Left lobe of liver (tissue), 2 donors: Measurements from ENCODE around the gene SF3A1. TPM values are rescaled to one million over a fixed set of nuclear protein-coding genes. Genes with fewer than 3 reads are reported as not detected.

Experiments
- ATAC-seq: fragments of 200-7000 bp; cut with Tn5 transposase; one replicate; pipeline ENCODE4 v1.9.1; 2020; ENCODE audit warnings: mild to moderate bottlenecking, moderate library complexity
- DNase-seq: peaks from one replicate; pipeline ENCODE4 v3.0.0-alpha.2; 2020; ENCODE audit warnings: low spot score
- total RNA-seq: library from RNA; stranded (reverse); gene quantifications from one replicate; pipeline ENCODE4 v1.2.1, GENCODE V29; 2021
- donor health status: DM: no; HTN: no; CAD: no; lungs with moderate emphysema.
- donor health status: DM: no; HTN: yes; CAD: no.

The SF3A1 gene
- total RNA-seq, 1 donor from 2014 or later, result 73.3 TPM

- ATAC-seq (peak; percentile 55), DNase-seq (peak; percentile 60)
These were observed 30.4 kb downstream of the SF3A1 start for GRCh38 chr22:30326255-30326705.

- ATAC-seq, result no peak
- no peak for DNase-seq
These were observed 30.9 kb downstream of the SF3A1 start for GRCh38 chr22:30325724-30326254.

- no peak for ATAC-seq
- DNase-seq, result no peak
These were observed 31.5 kb downstream of the SF3A1 start for GRCh38 chr22:30325065-30325720.

GRCh38 chr22:30324014-30324730 lies 32.5 kb downstream of the SF3A1 start:
- peak; percentile 4 for ATAC-seq
- peak; percentile 58 for DNase-seq

- ATAC-seq, result no peak
- no peak for DNase-seq
These were observed 33.4 kb downstream of the SF3A1 start for GRCh38 chr22:30323246-30323645.

- ATAC-seq (no peak), DNase-seq (no peak)
These were observed 35.2 kb downstream of the SF3A1 start for GRCh38 chr22:30321461-30321860.

GRCh38 chr22:30320021-30320556 lies 36.6 kb downstream of the SF3A1 start:
- ATAC-seq (peak; percentile 30), DNase-seq (peak; percentile 72)

GRCh38 chr22:30318799-30319419 lies 37.8 kb downstream of the SF3A1 start:
- DNase-seq (no peak), ATAC-seq (no peak)

- peak; percentile 72 for DNase-seq
- ATAC-seq, result peak; percentile 83
These were observed 38.9 kb downstream of the SF3A1 start for GRCh38 chr22:30317778-30318177.

- ATAC-seq (no peak), DNase-seq (no peak)
These were observed 40.6 kb downstream of the SF3A1 start for GRCh38 chr22:30315962-30316576.

GRCh38 chr22:30314915-30315314 lies 41.8 kb downstream of the SF3A1 start:
- no peak for ATAC-seq
- DNase-seq, result no peak

- ATAC-seq (no peak), DNase-seq (no peak)
These were observed 42.9 kb downstream of the SF3A1 start for GRCh38 chr22:30313527-30314363.

- no peak for ATAC-seq
These were observed 44.6 kb downstream of the SF3A1 start for GRCh38 chr22:30312053-30312452.

GRCh38 chr22:30310881-30311771 lies 45.6 kb downstream of the SF3A1 start:
- ATAC-seq (peak; percentile 91), DNase-seq (peak; percentile 86)

More at GRCh38 chr22:30312053-30312452, 44.6 kb downstream of the SF3A1 start:
- DNase-seq, result no peak

- DNase-seq, result no peak
These were observed 46.5 kb downstream of the SF3A1 start for GRCh38 chr22:30309951-30310741.

GRCh38 chr22:30308518-30309230 lies 48.0 kb downstream of the SF3A1 start:
- DNase-seq, result no peak

More at GRCh38 chr22:30309951-30310741, 46.5 kb downstream of the SF3A1 start:
- ATAC-seq, result peak; percentile 48

GRCh38 chr22:30308093-30308492 lies 48.6 kb downstream of the SF3A1 start:
- ATAC-seq (no peak), DNase-seq (no peak)

More at GRCh38 chr22:30308518-30309230, 48.0 kb downstream of the SF3A1 start:
- no peak for ATAC-seq
